A673 (cell line): ENCODE results near the gene PRKACB. TPM values are rescaled to one million over a fixed set of nuclear protein-coding genes. Genes with fewer than 3 reads are reported as not detected.

ENCODE experiments used
- Bru-seq: library from RNA; stranded (reverse); fragments of 400-500 nt; gene quantifications from one replicate; lab custom pipeline; 2021; lab: Mats Ljungman, UMichigan
- BruChase-seq, 2 experiments: library from RNA; stranded (reverse); fragments of 400-500 nt; gene quantifications; one replicate each; lab custom pipeline; 2021; lab: Mats Ljungman, UMichigan
- BruUV-seq: library from RNA; stranded (reverse); fragments of 400-500 nt; replicated peaks from 2 replicates; lab custom pipeline; 2021; lab: Mats Ljungman, UMichigan
- CTCF ChIA-PET: fragments of 300-600 bp; sonication (Branson Sonifier 250); formaldehyde crosslinking; loops from one replicate; lab custom pipeline; 2022; ENCODE audit warnings: antibody characterized with exemption; lab: Charles Lee
- POLR2A ChIA-PET: fragments of 300-600 bp; sonication (Branson Sonifier 250); formaldehyde crosslinking; loops from one replicate; lab custom pipeline; 2022; ENCODE audit warnings: antibody characterized with exemption; ENCODE audit not compliant: low non-redundant PET; lab: Charles Lee
- DNase-seq: peaks from one replicate; pipeline ENCODE4 v3.0.0-alpha.2; 2015; ENCODE audit warnings: low spot score
- H3K27ac ChIP-seq: fragments of 200-600 bp; sonication (generic); 2 replicates; pipeline ENCODE4 v1.5.1; 2016; ENCODE audit warnings: mixed run types, low read depth, mild to moderate bottlenecking, mixed read lengths, antibody characterized with exemption, low read length; ENCODE audit not compliant: poor library complexity, severe bottlenecking
- H3K27me3 ChIP-seq: fragments of 200-600 bp; sonication (generic); replicated peaks from 2 replicates; pipeline ENCODE4 v1.6.1; 2017; ENCODE audit warnings: mixed run types, low read depth, mild to moderate bottlenecking, mixed read lengths, antibody characterized with exemption, low read length; ENCODE audit not compliant: insufficient read depth, poor library complexity
- H3K36me3 ChIP-seq: fragments of 200-600 bp; sonication (generic); 2 replicates; pipeline ENCODE4 v1.6.1; 2016; ENCODE audit warnings: mixed run types, mild to moderate bottlenecking, mixed read lengths, antibody characterized with exemption, low read length; ENCODE audit not compliant: insufficient read depth, poor library complexity, severe bottlenecking
- H3K4me1 ChIP-seq: fragments of 200-600 bp; sonication (generic); 2 replicates; pipeline ENCODE4 v1.6.1; 2017; ENCODE audit warnings: mixed run types, mild to moderate bottlenecking, mixed read lengths, antibody characterized with exemption, low read length; ENCODE audit not compliant: insufficient read depth, poor library complexity, severe bottlenecking
- H3K4me3 ChIP-seq: fragments of 200-600 bp; sonication (generic); 2 replicates; pipeline ENCODE4 v1.5.1; 2016; ENCODE audit warnings: low read depth, mixed run types, mild to moderate bottlenecking, mixed read lengths, low read length; ENCODE audit not compliant: poor library complexity, severe bottlenecking
- H3K9me3 ChIP-seq: fragments of 200-600 bp; sonication (generic); 2 replicates; pipeline ENCODE4 v1.6.1; 2016; ENCODE audit warnings: mixed run types, low read depth, mild to moderate bottlenecking, mixed read lengths, antibody characterized with exemption, low read length; ENCODE audit not compliant: poor library complexity, severe bottlenecking
- EZH2 ChIP-seq: fragments of 200-600 bp; sonication (generic); IDR thresholded peaks from 2 replicates; pipeline ENCODE4 v1.6.1; 2017; ENCODE audit warnings: borderline replicate concordance, low read depth, mild to moderate bottlenecking, mixed read lengths, antibody characterized with exemption, low read length; ENCODE audit not compliant: poor library complexity, severe bottlenecking
- intact Hi-C: fragments of 100-400 bp; cut with micrococcal nuclease; formaldehyde crosslinking; loops from one replicate; pipeline ENCODE4 v1.10.0; 2022; ENCODE audit not compliant: unreplicated experiment
- long read RNA-seq: library from polyadenylated mRNA; stranded (forward); transcript quantifications from one replicate; pipeline ENCODE4 v2.0.0, GENCODE V29; 2022
- total RNA-seq: library from RNA; stranded (reverse); gene quantifications from 2 replicates; pipeline ENCODE4 v1.2.3, GENCODE V29; 2021
- TF ChIP-seq, protein P1 (sequence below): fragments of 300-800, 200-600 bp; sonication (generic); conservative IDR thresholded peaks from 2 replicates; pipeline ENCODE4 v1.5.1; 2017; ENCODE audit warnings: low read depth, mild to moderate bottlenecking, antibody characterized with exemption, low read length, moderate library complexity, mixed read lengths

PRKACB gene
- total RNA-seq (33.6 and 39.6 TPM in 2 replicates), Bru-seq, nascent RNA (percentile 77 among the genes with signal in this experiment), BruChase-seq, experiment 1, labeled RNA remaining after a 2-hour chase (percentile 80 among the genes with signal in this experiment), BruChase-seq, experiment 2, labeled RNA remaining after a 6-hour chase (percentile 73 among the genes with signal in this experiment)
- long read RNA-seq, full-length matches to known transcripts: 17 of 27 reads
- long read RNA-seq, partial matches to known transcripts: 1 of 27 reads
- long read RNA-seq, other reads (novel, unspliced or antisense): 9 of 27 reads

DNA sequence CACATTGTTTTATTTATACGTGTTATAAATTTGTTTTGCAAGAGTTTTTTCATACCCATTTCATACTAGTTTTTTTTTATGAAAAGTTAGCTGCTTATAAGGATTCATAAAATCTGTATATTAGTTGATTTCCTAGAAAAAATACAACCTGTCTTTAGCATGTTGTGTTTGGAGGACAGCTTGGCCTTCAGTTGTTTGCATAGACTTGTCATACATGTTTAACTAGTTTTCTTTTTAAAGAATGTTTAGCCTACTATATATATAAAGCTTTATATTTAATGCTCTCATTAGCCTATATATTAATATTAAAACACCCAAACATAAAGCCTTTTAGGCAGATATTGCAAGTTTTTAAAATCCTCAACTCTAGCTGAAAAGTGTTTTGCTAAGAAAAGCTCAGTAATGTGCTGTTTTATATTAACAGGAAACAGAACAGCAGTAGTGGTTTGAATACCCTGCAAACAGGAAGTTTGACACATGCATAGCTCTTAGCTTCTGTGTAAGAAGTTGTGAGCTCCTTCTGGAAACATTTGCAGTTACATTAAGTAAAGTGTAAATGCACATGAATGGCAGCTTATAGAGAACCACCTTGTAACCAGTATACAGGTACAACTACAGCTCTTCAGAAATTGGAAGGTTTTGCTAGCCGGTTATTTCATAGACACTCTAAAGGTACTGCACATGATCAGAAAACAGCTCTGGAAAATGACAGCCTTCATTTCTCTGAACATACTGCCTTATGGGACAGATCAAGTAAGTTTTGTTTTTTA, at the start of gene PRKACB:
PRKACB (plus strand) TSS at position 476 of the 770 bp plus-strand sequence; CDS start at position 567, 91 bp downstream.
- Histone ChIP-seq H3K36me3 (no peaks in the 10 kb centered on the region), H3K27me3 (no peaks in the 10 kb centered on the region), H3K4me1 (peaks cover 17% of the 10 kb centered on the region), H3K27ac (peak within 1 kb of the TSS; percentile 56), H3K4me3 (peak within 1 kb of the TSS; percentile 3), H3K9me3 (no peaks in the 10 kb centered on the region)
- BruUV-seq: no TSS peak
- TF ChIP-seq, protein P1, sequence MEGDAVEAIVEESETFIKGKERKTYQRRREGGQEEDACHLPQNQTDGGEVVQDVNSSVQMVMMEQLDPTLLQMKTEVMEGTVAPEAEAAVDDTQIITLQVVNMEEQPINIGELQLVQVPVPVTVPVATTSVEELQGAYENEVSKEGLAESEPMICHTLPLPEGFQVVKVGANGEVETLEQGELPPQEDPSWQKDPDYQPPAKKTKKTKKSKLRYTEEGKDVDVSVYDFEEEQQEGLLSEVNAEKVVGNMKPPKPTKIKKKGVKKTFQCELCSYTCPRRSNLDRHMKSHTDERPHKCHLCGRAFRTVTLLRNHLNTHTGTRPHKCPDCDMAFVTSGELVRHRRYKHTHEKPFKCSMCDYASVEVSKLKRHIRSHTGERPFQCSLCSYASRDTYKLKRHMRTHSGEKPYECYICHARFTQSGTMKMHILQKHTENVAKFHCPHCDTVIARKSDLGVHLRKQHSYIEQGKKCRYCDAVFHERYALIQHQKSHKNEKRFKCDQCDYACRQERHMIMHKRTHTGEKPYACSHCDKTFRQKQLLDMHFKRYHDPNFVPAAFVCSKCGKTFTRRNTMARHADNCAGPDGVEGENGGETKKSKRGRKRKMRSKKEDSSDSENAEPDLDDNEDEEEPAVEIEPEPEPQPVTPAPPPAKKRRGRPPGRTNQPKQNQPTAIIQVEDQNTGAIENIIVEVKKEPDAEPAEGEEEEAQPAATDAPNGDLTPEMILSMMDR: no peak
- no peak for TF ChIP-seq EZH2
- ChIA-PET POLR2A (interaction anchor here (0.6 kb wide), 1 partner anchor 526 kb away, joined by 5 read pairs; no protein-coding TSS in a partner anchor), CTCF (interaction anchor here (0.7 to 1.4 kb wide), 3 partner anchors 216 to 628 kb away, joined by 3 to 5 read pairs (median 5); no protein-coding TSS in a partner anchor)
- DNase-seq: peak; percentile 72
- intact Hi-C loops: loop anchor here (5.0 kb wide), 3 partner anchors 158 to 608 kb away; partner anchors contain the start of gene SAMD13

DNA sequence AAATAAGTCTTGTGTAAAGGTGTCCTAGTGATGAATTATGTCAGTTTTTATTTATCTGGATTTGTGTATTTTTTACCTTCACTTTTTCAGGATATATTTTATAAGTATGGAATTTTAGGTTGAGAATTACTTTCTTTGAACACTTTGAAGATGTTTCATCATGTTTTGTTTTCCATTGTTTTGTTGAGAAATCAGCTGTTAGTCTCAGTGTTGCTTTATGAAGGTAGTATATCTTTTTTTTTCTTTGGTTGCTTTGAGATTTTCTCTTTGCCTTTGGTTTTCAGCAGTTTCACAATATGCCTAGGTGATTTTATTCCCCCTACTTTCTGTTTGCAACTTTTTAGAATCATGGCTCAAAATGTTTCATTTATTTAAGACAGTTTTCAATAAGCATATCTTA, 48.8 kb upstream of the PRKACB start:
- Histone ChIP-seq H3K36me3 (peaks cover 9% of the 10 kb centered on the region), H3K27ac (no peak overlapping the region), H3K27me3 (no peaks in the 10 kb centered on the region), H3K4me3 (no peak overlapping the region), H3K4me1 (no peaks in the 10 kb centered on the region), H3K9me3 (peaks cover 20% of the 10 kb centered on the region)
- DNase-seq: no peak
- CTCF ChIA-PET: no interaction called here
- intact Hi-C loops: no loop called here
- TF ChIP-seq, protein P1: no peak
- no peak for TF ChIP-seq EZH2
- BruUV-seq: no TSS peak
- POLR2A ChIA-PET: no interaction called here

DNA sequence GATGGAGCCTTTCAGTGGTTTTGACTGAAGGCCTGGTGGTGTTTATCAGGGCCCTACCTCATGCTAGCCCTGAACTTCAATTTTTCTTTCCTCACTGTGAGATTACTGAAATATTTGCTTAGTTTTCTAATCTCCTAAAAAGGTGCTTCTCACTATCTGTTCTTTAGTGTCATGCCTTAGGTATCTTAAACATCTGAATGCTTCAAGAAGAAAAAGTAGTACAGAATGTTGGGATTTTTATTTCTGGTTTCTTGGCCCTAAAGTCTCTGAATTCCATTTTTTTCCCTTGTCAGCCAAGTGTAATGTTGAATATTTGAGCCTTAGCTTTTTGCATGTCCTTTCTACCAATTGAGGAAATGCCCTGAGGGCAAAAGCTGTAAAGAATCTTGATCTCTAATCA, 47.9 kb upstream of the PRKACB start:
- Histone ChIP-seq H3K4me3 (no peak overlapping the region), H3K27me3 (no peaks in the 10 kb centered on the region), H3K27ac (no peak overlapping the region), H3K36me3 (peaks cover 9% of the 10 kb centered on the region), H3K9me3 (peaks cover 20% of the 10 kb centered on the region), H3K4me1 (no peaks in the 10 kb centered on the region)
- no peak for DNase-seq
- no TSS peak for BruUV-seq
- TF ChIP-seq, protein P1: no peak
- TF ChIP-seq EZH2: no peak
- CTCF ChIA-PET: no interaction called here
- POLR2A ChIA-PET: no interaction called here
- intact Hi-C loops: no loop called here
